K562 (cell line): Measurements from ENCODE around the gene GP1BA. TPM values are rescaled to one million over a fixed set of nuclear protein-coding genes. Genes with fewer than 3 reads are reported as not detected.

Experiments used
- ATAC-seq: fragments of 200-7000 bp; cut with Tn5 transposase; 3 replicates; pipeline ENCODE4 v1.9.1; 2020; ENCODE audit warnings: moderate library complexity
- BruUV-seq: library from RNA; stranded (reverse); fragments of 400-500 nt; replicated peaks from 2 replicates; lab custom pipeline; 2021; lab: Mats Ljungman, UMichigan
- CTCF ChIA-PET: fragments of 300-600 bp; formaldehyde crosslinking; extraction: SDS; loops from one replicate; lab custom pipeline; 2021; ENCODE audit warnings: low intra/inter-chr PET ratio; lab: Yijun Ruan, JAX
- POLR2A ChIA-PET: fragments of 300-600, 350-650 bp; sonication (Branson Sonifier 250); formaldehyde crosslinking; extraction: SDS; loops from one replicate; lab custom pipeline; 2021; ENCODE audit warnings: antibody characterized with exemption, inconsistent platforms; lab: Yijun Ruan, JAX
- DNase-seq, 4 experiments: peaks; one replicate each; pipeline versions ENCODE4 v3.0.0 to v3.0.0-alpha.2; 2011 to 2018; ENCODE audit warnings: low spot score in 3 of 4, mixed read lengths in 3 of 4; ENCODE audit errors: extremely low read depth in 1 of 4
- FAIRE-seq: peaks from 2 replicates; lab custom pipeline; 2011; peaks lifted over from hg19 to GRCh38; lab: Jason Lieb, UNC
- H2AFZ ChIP-seq: 2 replicates; pipeline ENCODE4 v1.6.0; 2011; ENCODE audit warnings: low read depth, low read length, control low read depth, inconsistent platforms
- H3K27ac ChIP-seq: fragments of 200-600 bp; 3 replicates; pipeline ENCODE4 v1.8.0; 2011; ENCODE audit warnings: low read depth, mild to moderate bottlenecking, control low read depth, inconsistent platforms, low read length, moderate library complexity, mixed read lengths; ENCODE audit errors: extremely low read depth
- H3K27me3 ChIP-seq, 2 experiments: fragments of 300-600 bp in 1 of 2; 2 replicates in 1 of 2; 3 replicates in 1 of 2; pipeline versions ENCODE4 v1.6.0 to v1.8.0; 2011; ENCODE audit warnings: inconsistent platforms in 2 of 2, low read length in 2 of 2, mild to moderate bottlenecking in 1 of 2, mixed read lengths in 1 of 2, moderate library complexity in 1 of 2; ENCODE audit not compliant: control insufficient read depth in 2 of 2, insufficient read depth in 2 of 2
- H3K36me3 ChIP-seq: fragments of 300-600 bp; 3 replicates; pipeline ENCODE4 v1.8.0; 2011; ENCODE audit warnings: mild to moderate bottlenecking, low read length, inconsistent platforms; ENCODE audit not compliant: control insufficient read depth, insufficient read depth
- H3K4me1 ChIP-seq, 2 experiments: fragments of 200-600 bp in 1 of 2; replicated peaks in 1 of 2; 2 replicates in 1 of 2; 3 replicates in 1 of 2; pipeline versions ENCODE4 v1.5.1 to v1.8.0; 2011; ENCODE audit warnings: inconsistent platforms in 2 of 2, low read length in 2 of 2, mild to moderate bottlenecking in 1 of 2, mixed read lengths in 1 of 2, moderate library complexity in 1 of 2; ENCODE audit not compliant: control insufficient read depth in 2 of 2, insufficient read depth in 2 of 2
- H3K4me2 ChIP-seq: 2 replicates; pipeline ENCODE4 v1.6.1; 2011; ENCODE audit warnings: low read length, control low read depth, inconsistent platforms, mixed read lengths; ENCODE audit not compliant: insufficient read depth
- H3K4me3 ChIP-seq: fragments of 200-600 bp; sonication (generic), shearing (Covaris generic); 2 replicates; pipeline ENCODE4 v1.5.1; 2016; ENCODE audit warnings: control low read depth, inconsistent platforms
- H3K79me2 ChIP-seq: fragments of 200-600 bp; 3 replicates; pipeline ENCODE4 v1.8.0; 2011; ENCODE audit warnings: low read length, inconsistent platforms; ENCODE audit not compliant: control insufficient read depth, insufficient read depth
- H3K9ac ChIP-seq, 2 experiments: 2 replicates each; pipeline versions ENCODE4 v1.6.0 to v1.6.1; 2011; ENCODE audit warnings: low read depth in 2 of 2, low read length in 2 of 2, control low read depth in 1 of 2, inconsistent platforms in 1 of 2, mild to moderate bottlenecking in 1 of 2, mixed read lengths in 1 of 2; ENCODE audit not compliant: insufficient read depth in 1 of 2
- H3K9me1 ChIP-seq: one replicate; pipeline ENCODE4 v1.6.0; 2011; ENCODE audit warnings: inconsistent platforms, mild to moderate bottlenecking, low read length, moderate library complexity; ENCODE audit not compliant: control insufficient read depth, insufficient read depth
- H3K9me3 ChIP-seq: replicated peaks from 2 replicates; pipeline ENCODE4 v1.5.1; 2011; ENCODE audit warnings: low read depth, low read length, inconsistent platforms; ENCODE audit not compliant: control insufficient read depth, insufficient read depth
- H4K20me1 ChIP-seq: replicated peaks from 2 replicates; pipeline ENCODE4 v1.6.1; 2011; ENCODE audit warnings: low read length, inconsistent platforms, mixed read lengths; ENCODE audit not compliant: control insufficient read depth, insufficient read depth
- NCOA1 ChIP-seq: fragments of 450-650 bp; IDR thresholded peaks from 2 replicates; pipeline ENCODE4 v1.6.1; 2016; ENCODE audit warnings: low read depth
- NCOR1 ChIP-seq: fragments of 450-650 bp; IDR thresholded peaks from 2 replicates; pipeline ENCODE4 v1.6.1; 2016; ENCODE audit warnings: mild to moderate bottlenecking, moderate library complexity
- WGBS: fragments of 100-300 bp; shearing (Covaris generic); methylation state at CpG from one replicate; pipeline ENCODE4 v1.1.6; 2016; ENCODE audit warnings: low coverage, mixed read lengths; ENCODE audit not compliant: insufficient coverage; ENCODE audit errors: missing lambda C conversion rate; 5-methylcytosine and 5-hydroxymethylcytosine counted together
- in situ Hi-C: fragments of 300-500 bp; cut with MboI; formaldehyde crosslinking; loops from 4 replicates; pipeline ENCODE4 v1.15.0; 2018; ENCODE audit warnings: inconsistent platforms, mixed read lengths
- intact Hi-C: fragments of 100-400 bp; cut with micrococcal nuclease; formaldehyde crosslinking; loops from 2 replicates; pipeline ENCODE4 v1.14.2; 2022
- microRNA-seq: library from miRNA; unstranded; fragments of <30 nt; microRNA quantifications from one replicate; pipeline ENCODE4, GENCODE V29; 2018; ENCODE audit warnings: borderline microRNAs expressed
- polyA plus RNA-seq, 8 experiments: library from polyadenylated mRNA; depleted of rRNA in 4 of 8; stranded (reverse) in 5 of 8; unstranded in 3 of 8; fragments of >200 nt; fragmentation: Nextera tagmentation in 2 of 8; fragmentation: Illumina TruSeq in 1 of 8; extraction: Ambion mirVana in 2 of 8; extraction: Trizol in 1 of 8; gene quantifications; 2 replicates each; pipeline versions ENCODE4 v1.2.1 to v1.2.3, GENCODE V29; 2011 to 2014; ENCODE audit warnings: inconsistent platforms in 1 of 8, missing spikeins in 1 of 8
- small RNA-seq: library from RNA; depleted of rRNA; stranded (forward); fragments of <200 nt; gene quantifications from one replicate; pipeline ENCODE3, GENCODE V24; 2014
- total RNA-seq, 7 experiments: library from RNA; depleted of rRNA in 6 of 7; stranded (reverse); fragments of >200 nt in 6 of 7; fragmentation: Illumina TruSeq in 2 of 7; extraction: Trizol in 2 of 7; gene quantifications; 2 replicates each; pipeline versions ENCODE4 v1.2.1 to v1.2.3, GENCODE V29; 2011 to 2021; ENCODE audit warnings: low replicate concordance in 1 of 7

Gene GP1BA
- total and polyA plus RNA-seq, 9 of the 15 experiments (the other 6 are each of a cell fraction or from before 2014, with no cell fraction given), result 0.01 TPM; not detected in 8

DNA sequence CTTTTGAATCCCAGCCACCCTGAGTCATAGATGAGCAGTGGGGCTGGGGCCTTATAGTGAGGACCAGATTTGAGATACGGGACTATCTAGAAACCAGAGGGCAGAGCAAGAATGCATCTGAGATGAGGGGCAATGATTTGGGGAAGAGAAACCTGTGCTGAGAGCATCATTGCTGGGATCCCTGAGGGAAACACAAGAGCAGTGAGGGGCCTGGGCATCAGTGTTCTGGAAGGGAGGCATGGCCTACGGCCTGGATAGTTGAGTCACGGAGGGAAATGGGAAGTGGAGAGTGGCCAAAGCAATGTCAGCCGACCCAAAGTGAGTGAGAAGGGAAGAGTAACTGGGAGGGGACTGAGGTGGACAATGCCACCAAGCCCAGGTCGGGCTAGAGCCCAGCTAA lies 50.2 kb downstream of the GP1BA start:
- H3K9me1 ChIP-seq, result no peaks in the 10 kb centered on the region
- H3K4me1 ChIP-seq, result peaks cover 9 to 11% of the 10 kb centered on the region in 2 experiments; a peak in 3 of 5 replicates
- TF ChIP-seq NCOA1 (no peak), NCOR1 (no peak)
- H3K27ac ChIP-seq, result no peak overlapping the region
- peaks cover 17% of the 10 kb centered on the region for H3K79me2 ChIP-seq
- peaks cover 59% of the 10 kb centered on the region for H3K36me3 ChIP-seq
- in situ Hi-C loops (no loop called here), intact Hi-C loops (no loop called here)
- BruUV-seq, result no TSS peak
- H2AFZ ChIP-seq, result no peak overlapping the region
- POLR2A ChIA-PET, result no interaction called here
- H4K20me1 ChIP-seq, result 0 out of 2 replicates have a peak, but pooled peaks cover 6% of the 10 kb centered on the region
- H3K9me3 ChIP-seq, result no peaks in the 10 kb centered on the region
- no peak overlapping the region for H3K4me2 ChIP-seq
- WGBS, result 53% methylated on average over 3 of the region's 5 CpGs
- no peak for ATAC-seq
- H3K27me3 ChIP-seq, result no peaks in the 10 kb centered on the region
- FAIRE-seq, result no peak
- DNase-seq, result no peak
- no peak overlapping the region for H3K4me3 ChIP-seq
- CTCF ChIA-PET, result no interaction called here
- H3K9ac ChIP-seq, result no peak overlapping the region

Small RNA genes within 50 kb of the gene (microRNA-seq; reads per million reads assigned to microRNA genes)
- 0.27 reads per million for gene MIR6864
- gene MIR6865, result not detected

Small RNA genes within 50 kb of the gene (small RNA-seq; reads per million reads assigned to genes)
- gene MIR6864 (not detected), gene MIR6865 (0.11 reads per million)

Other genes with a start within 250 kb of the GP1BA start
Only the 7 nearest of the 25 such genes appear.
- gene C17orf107, start 32.7 kb upstream of the GP1BA start, total RNA-seq (2014; rRNA removed), result 0.05 and 0.16 TPM in 2 replicates
- gene C17orf107, start 32.7 kb upstream of the GP1BA start, total RNA-seq (2014; rRNA removed; fragmentation: Illumina TruSeq; extraction: Trizol), result not detected in 2 replicates
- 0.07 and 0.08 TPM in 2 replicates for gene C17orf107, start 32.7 kb upstream of the GP1BA start, total RNA-seq (2015; rRNA removed; fragmentation: Illumina TruSeq; extraction: Trizol)
- gene C17orf107, start 32.7 kb upstream of the GP1BA start, total RNA-seq (2021), result 0.29 and 0.42 TPM in 2 replicates
- gene C17orf107, start 32.7 kb upstream of the GP1BA start, polyA plus RNA-seq (2011; rRNA removed), result 0.03 and 0.07 TPM in 2 replicates
- not detected in 2 replicates for gene C17orf107, start 32.7 kb upstream of the GP1BA start, polyA plus RNA-seq (2014; fragmentation: Illumina TruSeq; extraction: Trizol)
- gene C17orf107, start 32.7 kb upstream of the GP1BA start, polyA plus RNA-seq (2014; fragmentation: Nextera tagmentation; extraction: Ambion mirVana), result not detected
- 0.09 and 0.13 TPM in 2 replicates for gene C17orf107, start 32.7 kb upstream of the GP1BA start, polyA plus RNA-seq (2014; rRNA removed)
- gene CHRNE, start 29.2 kb upstream of the GP1BA start, total RNA-seq (2014; rRNA removed), result not detected in 2 replicates
- gene CHRNE, start 29.2 kb upstream of the GP1BA start, total RNA-seq (2014; rRNA removed; fragmentation: Illumina TruSeq; extraction: Trizol), result not detected in 2 replicates
- gene CHRNE, start 29.2 kb upstream of the GP1BA start, total RNA-seq (2015; rRNA removed; fragmentation: Illumina TruSeq; extraction: Trizol), result not detected in 2 replicates
- 0.25 TPM in 1 of 2 replicates, not detected in the other for gene CHRNE, start 29.2 kb upstream of the GP1BA start, total RNA-seq (2021)
- gene CHRNE, start 29.2 kb upstream of the GP1BA start, polyA plus RNA-seq (2011; rRNA removed), result not detected in 2 replicates
- gene CHRNE, start 29.2 kb upstream of the GP1BA start, polyA plus RNA-seq (2014; fragmentation: Illumina TruSeq; extraction: Trizol), result not detected in 2 replicates
- not detected for gene CHRNE, start 29.2 kb upstream of the GP1BA start, polyA plus RNA-seq (2014; fragmentation: Nextera tagmentation; extraction: Ambion mirVana)
- not detected in 2 replicates for gene CHRNE, start 29.2 kb upstream of the GP1BA start, polyA plus RNA-seq (2014; rRNA removed)
- 35.4 and 55.1 TPM in 2 replicates for gene SLC25A11, start 7.8 kb downstream of the GP1BA start, total RNA-seq (2014; rRNA removed)
- 10.8 and 15.8 TPM in 2 replicates for gene SLC25A11, start 7.8 kb downstream of the GP1BA start, total RNA-seq (2014; rRNA removed; fragmentation: Illumina TruSeq; extraction: Trizol)
- 31.0 and 32.9 TPM in 2 replicates for gene SLC25A11, start 7.8 kb downstream of the GP1BA start, total RNA-seq (2015; rRNA removed; fragmentation: Illumina TruSeq; extraction: Trizol)
- gene SLC25A11, start 7.8 kb downstream of the GP1BA start, total RNA-seq (2021), result 56.7 and 58.5 TPM in 2 replicates
- gene SLC25A11, start 7.8 kb downstream of the GP1BA start, polyA plus RNA-seq (2011; rRNA removed), result 22.8 and 36.0 TPM in 2 replicates
- gene SLC25A11, start 7.8 kb downstream of the GP1BA start, polyA plus RNA-seq (2014; fragmentation: Illumina TruSeq; extraction: Trizol), result 56.3 and 57.2 TPM in 2 replicates
- 10 to 100 TPM in 1 of 2 experiments, 1 to 10 TPM in 1; 3.1 to 11.0 TPM for gene SLC25A11, start 7.8 kb downstream of the GP1BA start, polyA plus RNA-seq (2014; fragmentation: Nextera tagmentation; extraction: Ambion mirVana)
- gene SLC25A11, start 7.8 kb downstream of the GP1BA start, polyA plus RNA-seq (2014; rRNA removed), result 38.5 and 49.8 TPM in 2 replicates
- gene RNF167, start 8.0 kb downstream of the GP1BA start, total RNA-seq (2014; rRNA removed), result 27.0 and 41.6 TPM in 2 replicates
- 41.0 and 50.0 TPM in 2 replicates for gene RNF167, start 8.0 kb downstream of the GP1BA start, total RNA-seq (2014; rRNA removed; fragmentation: Illumina TruSeq; extraction: Trizol)
- 42.6 and 43.0 TPM in 2 replicates for gene RNF167, start 8.0 kb downstream of the GP1BA start, total RNA-seq (2015; rRNA removed; fragmentation: Illumina TruSeq; extraction: Trizol)
- 60.5 and 61.6 TPM in 2 replicates for gene RNF167, start 8.0 kb downstream of the GP1BA start, total RNA-seq (2021)
- 45.5 and 52.4 TPM in 2 replicates for gene RNF167, start 8.0 kb downstream of the GP1BA start, polyA plus RNA-seq (2011; rRNA removed)
- 120 and 143 TPM in 2 replicates for gene RNF167, start 8.0 kb downstream of the GP1BA start, polyA plus RNA-seq (2014; fragmentation: Illumina TruSeq; extraction: Trizol)
- gene RNF167, start 8.0 kb downstream of the GP1BA start, polyA plus RNA-seq (2014; fragmentation: Nextera tagmentation; extraction: Ambion mirVana), result 10 to 100 TPM; 16.5 to 21.9 TPM
- 47.3 and 53.3 TPM in 2 replicates for gene RNF167, start 8.0 kb downstream of the GP1BA start, polyA plus RNA-seq (2014; rRNA removed)
- gene PFN1, start 16.3 kb downstream of the GP1BA start, total RNA-seq (2014; rRNA removed), result 1,086 and 1,479 TPM in 2 replicates
- gene PFN1, start 16.3 kb downstream of the GP1BA start, total RNA-seq (2014; rRNA removed; fragmentation: Illumina TruSeq; extraction: Trizol), result 307 and 327 TPM in 2 replicates
- 456 and 466 TPM in 2 replicates for gene PFN1, start 16.3 kb downstream of the GP1BA start, total RNA-seq (2015; rRNA removed; fragmentation: Illumina TruSeq; extraction: Trizol)
- 787 and 792 TPM in 2 replicates for gene PFN1, start 16.3 kb downstream of the GP1BA start, total RNA-seq (2021)
- 382 and 556 TPM in 2 replicates for gene PFN1, start 16.3 kb downstream of the GP1BA start, polyA plus RNA-seq (2011; rRNA removed)
- 776 and 901 TPM in 2 replicates for gene PFN1, start 16.3 kb downstream of the GP1BA start, polyA plus RNA-seq (2014; fragmentation: Illumina TruSeq; extraction: Trizol)
- gene PFN1, start 16.3 kb downstream of the GP1BA start, polyA plus RNA-seq (2014; fragmentation: Nextera tagmentation; extraction: Ambion mirVana), result 10 to 100 TPM; 60.5 to 88.0 TPM
- gene PFN1, start 16.3 kb downstream of the GP1BA start, polyA plus RNA-seq (2014; rRNA removed), result 879 and 1,059 TPM in 2 replicates
- 7.1 and 8.3 TPM in 2 replicates for gene ENO3, start 18.8 kb downstream of the GP1BA start, total RNA-seq (2014; rRNA removed)
- gene ENO3, start 18.8 kb downstream of the GP1BA start, total RNA-seq (2014; rRNA removed; fragmentation: Illumina TruSeq; extraction: Trizol), result 2.4 and 5.7 TPM in 2 replicates
- 5.6 and 5.9 TPM in 2 replicates for gene ENO3, start 18.8 kb downstream of the GP1BA start, total RNA-seq (2015; rRNA removed; fragmentation: Illumina TruSeq; extraction: Trizol)
- gene ENO3, start 18.8 kb downstream of the GP1BA start, total RNA-seq (2021), result 10.8 and 13.6 TPM in 2 replicates
- 15.4 and 15.5 TPM in 2 replicates for gene ENO3, start 18.8 kb downstream of the GP1BA start, polyA plus RNA-seq (2011; rRNA removed)
- gene ENO3, start 18.8 kb downstream of the GP1BA start, polyA plus RNA-seq (2014; fragmentation: Illumina TruSeq; extraction: Trizol), result 9.9 and 10.5 TPM in 2 replicates
- gene ENO3, start 18.8 kb downstream of the GP1BA start, polyA plus RNA-seq (2014; fragmentation: Nextera tagmentation; extraction: Ambion mirVana), result 10 to 100 TPM in 1 of 2 experiments, 1 to 10 TPM in 1; 6.3 to 12.5 TPM
- gene ENO3, start 18.8 kb downstream of the GP1BA start, polyA plus RNA-seq (2014; rRNA removed), result 17.2 and 18.4 TPM in 2 replicates
- 44.5 and 48.0 TPM in 2 replicates for gene SPAG7, start 35.5 kb downstream of the GP1BA start, total RNA-seq (2014; rRNA removed)
- 21.0 and 25.3 TPM in 2 replicates for gene SPAG7, start 35.5 kb downstream of the GP1BA start, total RNA-seq (2014; rRNA removed; fragmentation: Illumina TruSeq; extraction: Trizol)
- 38.6 and 42.0 TPM in 2 replicates for gene SPAG7, start 35.5 kb downstream of the GP1BA start, total RNA-seq (2015; rRNA removed; fragmentation: Illumina TruSeq; extraction: Trizol)
- gene SPAG7, start 35.5 kb downstream of the GP1BA start, total RNA-seq (2021), result 29.6 and 30.5 TPM in 2 replicates
- gene SPAG7, start 35.5 kb downstream of the GP1BA start, polyA plus RNA-seq (2011; rRNA removed), result 36.3 and 38.8 TPM in 2 replicates
- 36.2 and 40.9 TPM in 2 replicates for gene SPAG7, start 35.5 kb downstream of the GP1BA start, polyA plus RNA-seq (2014; fragmentation: Illumina TruSeq; extraction: Trizol)
- gene SPAG7, start 35.5 kb downstream of the GP1BA start, polyA plus RNA-seq (2014; fragmentation: Nextera tagmentation; extraction: Ambion mirVana), result 10 to 100 TPM in 1 of 2 experiments, 1 to 10 TPM in 1; 5.6 to 19.7 TPM
- 53.5 and 56.2 TPM in 2 replicates for gene SPAG7, start 35.5 kb downstream of the GP1BA start, polyA plus RNA-seq (2014; rRNA removed)